Sigmoid colon (tissue), 7 donors: ENCODE results near the gene DEGS1. TPM values are rescaled to one million over a fixed set of nuclear protein-coding genes. Genes with fewer than 3 reads are reported as not detected.

Source experiments
- DNase-seq: peaks from one replicate; pipeline ENCODE4 v3.0.0-alpha.2; 2019
- H3K27ac ChIP-seq, 4 donors: fragments of 200-600 bp; sonication (generic); one replicate each; pipeline ENCODE4 v1.5.1; 2016 to 2019; ENCODE audit warnings: mild to moderate bottlenecking in 1 of 4
- H3K27me3 ChIP-seq, 3 donors: fragments of 200-600 bp; sonication (generic); one replicate each; pipeline ENCODE4 v1.5.1; 2019; ENCODE audit warnings: mild to moderate bottlenecking in 1 of 3
- H3K36me3 ChIP-seq, 4 donors: fragments of 200-600 bp; sonication (generic); one replicate each; pipeline ENCODE4 v1.5.1; 2016 to 2019
- H3K4me1 ChIP-seq, 4 donors: fragments of 200-600 bp; sonication (generic); one replicate each; pipeline ENCODE4 v1.5.1; 2017 to 2019
- H3K4me3 ChIP-seq, 4 donors: fragments of 200-600 bp; sonication (generic); one replicate each; pipeline ENCODE4 v1.5.1; 2017 to 2019; ENCODE audit warnings: mild to moderate bottlenecking in 2 of 4, moderate library complexity in 1 of 4
- H3K9me3 ChIP-seq, 4 donors: fragments of 200-600 bp in 3 of 4; sonication (generic) in 3 of 4; one replicate each; pipeline versions ENCODE4 v1.5.1 to v1.6.1; 2013 to 2019
- EP300 ChIP-seq, 4 donors: sonication (generic); formaldehyde crosslinking; IDR thresholded peaks; one replicate each; pipeline ENCODE4 v1.6.1; 2017; ENCODE audit warnings: antibody characterized with exemption in 4 of 4
- POLR2A ChIP-seq, 2 donors: fragments of 450-650 bp; IDR thresholded peaks; one replicate each; pipeline ENCODE4 v1.6.1; 2016; ENCODE audit warnings: antibody characterized with exemption in 2 of 2, mild to moderate bottlenecking in 2 of 2, moderate library complexity in 2 of 2
- POLR2AphosphoS5 ChIP-seq, 4 donors: sonication (generic); formaldehyde crosslinking; IDR thresholded peaks; one replicate each; pipeline ENCODE4 v1.6.1; 2017; ENCODE audit warnings: antibody characterized with exemption in 4 of 4
- WGBS, 2 donors: extraction: QIAGEN DNeasy Blood & Tissue Kit; methylation state at CpG; one replicate each; pipeline ENCODE4 v1.1.7; 2013; 5-methylcytosine and 5-hydroxymethylcytosine counted together
- intact Hi-C: fragments of 100-400 bp; cut with DNase I; formaldehyde crosslinking; loops from one replicate; pipeline ENCODE4 v1.15.1; 2023
- polyA plus RNA-seq, 3 donors: library from polyadenylated mRNA; stranded (reverse); fragments of 200-250 nt; gene quantifications; one replicate each; pipeline ENCODE4 v1.2.3, GENCODE V29; 2013
- total RNA-seq, 4 donors: library from RNA; depleted of rRNA; stranded (reverse); fragments of >200 nt; gene quantifications; one replicate each; pipeline ENCODE4 v1.1.0, GENCODE V29; 2016
- TF ChIP-seq, protein P1 (sequence below), 4 experiments: fragments of 450-650 bp in 3 of 4; fragments of 200-600 bp in 1 of 4; IDR thresholded peaks; one replicate each; pipeline ENCODE4 v1.5.1; 2016 to 2019; ENCODE audit warnings: antibody characterized with exemption in 4 of 4, mild to moderate bottlenecking in 3 of 4, moderate library complexity in 2 of 4
- donor health status: healthy with polysubstance abuse.
- donor health status: Bipolar disorder and iron deficiency.
- donor health status: healthy.

The DEGS1 gene
- total and polyA plus RNA-seq, 7 donors: 4.8 to 111 (median 84.6) TPM

DNA sequence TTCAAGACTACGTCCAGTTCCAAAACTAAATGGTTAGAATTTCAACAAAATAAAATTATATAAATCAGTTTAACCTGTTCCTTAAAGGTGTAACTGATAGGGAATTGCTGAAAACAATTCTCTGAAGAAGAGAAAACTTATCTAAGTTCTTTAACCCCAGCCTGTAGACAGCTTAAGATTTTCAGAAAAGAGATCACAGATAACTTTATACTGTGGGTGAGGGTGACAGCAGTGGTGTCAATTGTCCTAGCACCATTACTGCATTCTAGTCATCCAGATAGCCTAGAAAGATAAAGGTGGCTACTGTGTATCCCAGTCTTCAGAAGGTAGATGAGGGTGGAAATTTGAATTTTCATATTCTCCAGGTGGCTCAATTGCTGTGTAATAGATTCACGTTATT is 19.7 kb upstream of the DEGS1 start:
- WGBS, 2 donors: 68 to 91% methylated on average over 2 of the region's 2 CpGs
- no peaks in the 10 kb centered on the region for H3K9me3 ChIP-seq
- H3K27me3 ChIP-seq: no peaks in the 10 kb centered on the region
- DNase-seq: no peak
- H3K36me3 ChIP-seq: peaks cover 4 to 34% (median 11%) of the 10 kb centered on the region in 4 donors
- intact Hi-C loops: no loop called here
- H3K4me1 ChIP-seq: peaks cover 0 to 2% (median under 1%) of the 10 kb centered on the region in 4 donors
- no peak overlapping the region for H3K4me3 ChIP-seq
- TF ChIP-seq EP300 (IDR thresholded peaks at IDR 0.05) (no peak), POLR2AphosphoS5 (IDR thresholded peaks at IDR 0.05) (no peak), POLR2A (IDR thresholded peaks at IDR 0.05) (no peak)
- TF ChIP-seq, protein P1, sequence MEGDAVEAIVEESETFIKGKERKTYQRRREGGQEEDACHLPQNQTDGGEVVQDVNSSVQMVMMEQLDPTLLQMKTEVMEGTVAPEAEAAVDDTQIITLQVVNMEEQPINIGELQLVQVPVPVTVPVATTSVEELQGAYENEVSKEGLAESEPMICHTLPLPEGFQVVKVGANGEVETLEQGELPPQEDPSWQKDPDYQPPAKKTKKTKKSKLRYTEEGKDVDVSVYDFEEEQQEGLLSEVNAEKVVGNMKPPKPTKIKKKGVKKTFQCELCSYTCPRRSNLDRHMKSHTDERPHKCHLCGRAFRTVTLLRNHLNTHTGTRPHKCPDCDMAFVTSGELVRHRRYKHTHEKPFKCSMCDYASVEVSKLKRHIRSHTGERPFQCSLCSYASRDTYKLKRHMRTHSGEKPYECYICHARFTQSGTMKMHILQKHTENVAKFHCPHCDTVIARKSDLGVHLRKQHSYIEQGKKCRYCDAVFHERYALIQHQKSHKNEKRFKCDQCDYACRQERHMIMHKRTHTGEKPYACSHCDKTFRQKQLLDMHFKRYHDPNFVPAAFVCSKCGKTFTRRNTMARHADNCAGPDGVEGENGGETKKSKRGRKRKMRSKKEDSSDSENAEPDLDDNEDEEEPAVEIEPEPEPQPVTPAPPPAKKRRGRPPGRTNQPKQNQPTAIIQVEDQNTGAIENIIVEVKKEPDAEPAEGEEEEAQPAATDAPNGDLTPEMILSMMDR (IDR thresholded peaks at IDR 0.05): no peak
- H3K27ac ChIP-seq: no peak overlapping the region

DNA sequence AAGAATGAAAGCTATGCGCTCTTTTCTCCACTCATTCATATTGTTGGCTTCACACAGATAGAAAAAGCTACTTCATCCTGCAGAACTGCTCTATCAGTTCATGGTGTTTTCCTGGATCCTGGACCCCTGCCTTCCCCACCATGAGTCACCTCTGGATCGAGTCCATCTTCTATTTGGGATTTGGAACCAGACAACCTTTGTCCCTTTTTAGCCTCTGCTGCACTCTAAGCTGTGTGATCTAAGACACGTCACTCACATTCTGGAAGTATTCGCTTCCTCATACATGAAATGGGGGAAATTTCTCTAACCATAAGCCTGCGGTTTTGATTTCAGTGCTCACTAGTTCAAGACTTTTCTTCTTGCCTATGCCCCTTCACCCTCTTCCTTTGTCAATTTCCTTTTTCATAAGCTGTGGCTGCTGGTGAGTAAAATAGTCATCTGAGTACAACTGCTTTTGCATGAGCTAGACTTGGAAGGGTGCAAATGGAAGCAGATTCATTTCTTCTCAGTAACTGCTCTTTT is 14.1 kb upstream of the DEGS1 start:
- Histone ChIP-seq H3K4me3 (no peak overlapping the region), H3K4me1 (peaks cover 0 to 9% (median 5%) of the 10 kb centered on the region in 4 donors), H3K27ac (peak overlapping the region in 3 of 4 donors; percentile 0 to 51 (median 51)), H3K9me3 (no peaks in the 10 kb centered on the region), H3K27me3 (no peaks in the 10 kb centered on the region), H3K36me3 (no peaks in the 10 kb centered on the region)
- WGBS, 2 donors: 27 to 35% methylated on average over 5 of the region's 5 CpGs
- intact Hi-C loops: no loop called here
- DNase-seq: peak; percentile 74
- peak in 2 of 4 donors; percentile 15 to 36 for TF ChIP-seq POLR2AphosphoS5 (IDR thresholded peaks at IDR 0.05)
- TF ChIP-seq POLR2A (IDR thresholded peaks at IDR 0.05): no peak

DNA sequence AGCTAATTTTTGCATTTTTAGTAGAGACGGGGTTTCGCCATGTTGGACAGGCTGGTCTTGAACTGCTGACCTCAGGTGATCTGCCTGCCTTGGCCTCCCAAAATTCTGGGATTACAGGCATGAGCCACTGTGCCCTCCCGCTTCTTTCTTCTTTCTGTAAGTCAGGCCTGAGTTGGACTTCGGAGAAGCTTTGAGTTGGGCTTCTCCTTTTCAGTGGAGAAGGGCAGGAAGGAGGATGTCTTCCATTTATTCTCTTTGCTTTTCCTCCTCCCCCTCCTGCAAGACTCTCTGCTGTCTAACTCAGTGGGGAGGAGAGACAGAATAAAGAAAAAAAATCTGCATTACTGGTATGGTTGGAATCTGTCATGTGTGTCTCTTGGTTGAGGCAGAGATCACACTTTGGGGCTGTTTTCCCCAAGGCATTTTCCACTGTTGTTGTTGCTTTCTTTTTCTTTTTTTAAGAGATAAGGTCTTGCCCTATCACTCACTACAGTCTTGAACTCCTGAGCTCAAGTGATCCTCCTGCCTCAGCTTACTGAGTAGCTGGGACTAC is 13.2 kb upstream of the DEGS1 start:
- intact Hi-C loops: no loop called here
- WGBS, 2 donors: 91 to 95% methylated on average over 4 of the region's 4 CpGs
- TF ChIP-seq, protein P1 (IDR thresholded peaks at IDR 0.05): no peak
- TF ChIP-seq POLR2AphosphoS5 (IDR thresholded peaks at IDR 0.05) (no peak), EP300 (IDR thresholded peaks at IDR 0.05) (no peak), POLR2A (IDR thresholded peaks at IDR 0.05) (no peak)

DNA sequence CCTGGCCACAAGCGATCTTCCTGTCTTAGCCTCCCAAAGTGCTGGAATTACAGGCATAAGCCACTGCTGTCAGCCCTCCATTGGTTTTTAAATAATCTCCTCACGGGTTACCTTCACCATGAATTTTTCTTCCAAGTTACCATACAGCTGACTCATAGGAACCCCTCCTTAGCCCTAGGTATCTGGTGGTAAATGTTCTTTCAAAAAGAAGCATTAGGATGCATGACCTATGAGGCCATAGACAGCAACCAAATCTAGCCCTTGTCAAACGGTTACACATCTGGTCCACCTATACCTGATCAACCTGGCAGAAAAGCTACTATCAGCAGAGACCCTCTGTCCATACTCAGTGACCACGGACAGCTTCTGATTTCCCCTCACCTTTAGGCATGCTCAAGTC is 12.7 kb upstream of the DEGS1 start:
- no peak for TF ChIP-seq EP300 (IDR thresholded peaks at IDR 0.05)
- TF ChIP-seq POLR2AphosphoS5 (IDR thresholded peaks at IDR 0.05): no peak
- TF ChIP-seq POLR2A (IDR thresholded peaks at IDR 0.05): no peak
- TF ChIP-seq, protein P1 (IDR thresholded peaks at IDR 0.05): no peak
- Histone ChIP-seq H3K4me3 (no peak overlapping the region), H3K36me3 (no peaks in the 10 kb centered on the region), H3K27me3 (no peaks in the 10 kb centered on the region), H3K27ac (no peak overlapping the region), H3K4me1 (peaks cover 0 to 9% (median 6%) of the 10 kb centered on the region in 4 donors), H3K9me3 (no peaks in the 10 kb centered on the region)
- no peak for DNase-seq
- intact Hi-C loops: no loop called here
- 90% methylated on average over 4 of the region's 4 CpGs for WGBS, 2 donors

More for the DNA sequence above, 13.2 kb upstream of the DEGS1 start:
- peak overlapping the region in 1 of 4 donors; percentile 51 for H3K27ac ChIP-seq
- H3K9me3 ChIP-seq: no peaks in the 10 kb centered on the region
- no peaks in the 10 kb centered on the region for H3K36me3 ChIP-seq
- H3K4me3 ChIP-seq: no peak overlapping the region
- DNase-seq: no peak
- peaks cover 0 to 9% (median 5%) of the 10 kb centered on the region in 4 donors for H3K4me1 ChIP-seq
- no peaks in the 10 kb centered on the region for H3K27me3 ChIP-seq

DNA sequence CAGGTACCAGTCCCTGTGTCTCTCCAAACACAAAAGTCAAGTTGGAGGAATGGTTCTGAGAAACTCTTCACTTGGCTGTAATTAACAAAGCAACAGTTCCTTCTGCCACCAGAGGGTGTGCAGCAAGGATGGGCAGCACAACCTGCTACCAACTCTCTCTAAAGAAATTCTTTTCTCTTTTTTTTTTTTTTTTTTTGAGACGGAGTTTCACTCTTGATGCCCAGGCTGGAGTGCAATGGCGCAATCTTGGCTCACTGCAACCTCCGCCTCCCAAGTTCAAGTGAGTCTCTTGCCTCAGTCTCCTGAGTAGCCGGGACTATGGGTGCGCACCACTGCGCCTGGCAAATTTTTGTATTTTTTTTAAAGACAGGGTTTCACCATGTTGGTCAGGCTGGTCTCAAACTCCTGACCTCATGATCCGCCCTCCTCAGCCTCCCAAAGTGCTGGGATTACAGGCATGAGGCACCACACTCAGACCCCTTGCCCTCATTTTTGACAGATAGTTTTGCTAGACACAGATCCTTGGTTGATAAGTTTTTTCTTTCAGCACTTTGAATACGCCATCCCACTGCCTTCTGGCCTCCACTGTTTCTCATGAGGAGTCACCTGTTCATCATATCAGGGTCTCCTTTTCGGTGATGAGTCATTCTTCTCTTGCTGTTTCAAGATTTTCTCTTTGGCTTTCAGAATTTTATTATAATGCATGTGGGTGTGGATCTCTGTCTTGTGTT is 12.1 kb upstream of the DEGS1 start:
- Histone ChIP-seq H3K36me3 (no peaks in the 10 kb centered on the region), H3K9me3 (no peaks in the 10 kb centered on the region), H3K4me3 (no peak overlapping the region), H3K27me3 (no peaks in the 10 kb centered on the region), H3K4me1 (peaks cover 0 to 13% (median 7%) of the 10 kb centered on the region in 4 donors), H3K27ac (no peak overlapping the region)
- 70 to 81% methylated on average over 9 of the region's 9 CpGs for WGBS, 2 donors
- TF ChIP-seq, protein P1 (IDR thresholded peaks at IDR 0.05): peak in 2 of 4 experiments; percentile 24 to 25
- TF ChIP-seq EP300 (IDR thresholded peaks at IDR 0.05): no peak
- intact Hi-C loops: no loop called here
- DNase-seq: no peak
